T-helper 2 cell treated with Interferon-gamma antibody and Interleukin-4, amounts not matched to agents 5 μg/mL and 100 μg/mL, for 36 hours (primary cell): ENCODE results near the gene SLX4IP.
"Not testable (repeated sequence)": the region's sequence is repeated elsewhere in the genome, so short reads cannot be mapped to it uniquely, and the experiment has no call there.

Experiments
- DNase-seq: peaks from one replicate; pipeline ENCODE4 v3.0.0; 2021; ENCODE audit warnings: low spot score
- H3K27ac Mint-ChIP-seq: one replicate; pipeline ENCODE4 v1.8.0; 2021; ENCODE audit warnings: mild to moderate bottlenecking, mixed read lengths
- H3K27me3 Mint-ChIP-seq: one replicate; pipeline ENCODE4 v1.8.0; 2021; ENCODE audit warnings: low read depth, mixed read lengths
- H3K36me3 Mint-ChIP-seq: one replicate; pipeline ENCODE4 v1.8.0; 2021; ENCODE audit warnings: low read depth, mixed read lengths
- H3K4me1 Mint-ChIP-seq: one replicate; pipeline ENCODE4 v1.8.0; 2021; ENCODE audit warnings: low read depth, mixed read lengths
- H3K4me3 Mint-ChIP-seq: one replicate; pipeline ENCODE4 v1.8.0; 2022; ENCODE audit warnings: mild to moderate bottlenecking, moderate library complexity, mixed read lengths
- H3K9me3 Mint-ChIP-seq: one replicate; pipeline ENCODE4 v1.8.0; 2021; ENCODE audit warnings: mixed read lengths

The SLX4IP gene

DNA sequence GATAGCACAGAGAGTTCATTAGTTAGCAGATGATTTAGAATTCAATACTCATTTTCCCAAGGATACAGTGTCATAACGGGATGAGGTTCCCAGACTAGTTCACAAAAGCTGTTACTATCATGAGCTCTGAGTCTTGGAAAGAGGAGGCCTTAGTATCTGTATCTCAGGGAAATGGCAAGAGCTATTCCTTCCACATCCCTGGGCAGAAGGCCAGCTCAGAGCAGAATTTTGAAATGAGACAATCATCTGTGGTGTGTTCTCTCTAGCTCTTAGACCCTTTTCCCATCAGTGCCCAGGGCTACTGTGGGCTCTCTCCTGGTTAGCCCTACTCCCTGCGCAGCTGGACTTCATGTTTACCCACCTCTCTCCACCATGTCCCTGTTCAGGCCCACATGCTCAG lies 174.2 kb downstream of the SLX4IP start:
- no peak overlapping the region for H3K27ac Mint-ChIP-seq
- no peak for DNase-seq
- no peaks in the 10 kb centered on the region for H3K9me3 Mint-ChIP-seq
- no peaks in the 10 kb centered on the region for H3K27me3 Mint-ChIP-seq
- H3K36me3 Mint-ChIP-seq, result peaks cover 2% of the 10 kb centered on the region
- H3K4me1 Mint-ChIP-seq, result no peaks in the 10 kb centered on the region
- H3K4me3 Mint-ChIP-seq, result no peak overlapping the region

DNA sequence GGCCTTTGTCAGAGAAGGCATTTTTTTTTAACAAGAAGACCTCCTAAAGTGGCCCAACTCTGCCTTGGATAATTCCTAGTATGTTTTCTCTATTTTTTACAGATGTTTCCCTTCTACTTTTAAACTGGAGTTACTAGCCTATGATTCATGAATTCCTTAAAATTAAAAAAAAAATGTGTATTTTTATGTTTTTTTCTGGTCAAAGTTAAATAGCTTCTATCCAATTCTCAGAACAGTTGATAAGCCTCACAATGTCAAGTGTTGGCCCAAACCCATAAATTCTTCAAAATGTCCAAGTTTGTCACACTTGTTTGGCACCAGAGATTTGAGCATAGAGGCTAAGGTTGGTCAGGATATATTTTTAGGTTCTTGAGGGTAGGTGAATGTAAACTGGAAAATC lies 174.7 kb downstream of the SLX4IP start:
- no peak for DNase-seq
- no peaks in the 10 kb centered on the region for H3K9me3 Mint-ChIP-seq
- H3K27ac Mint-ChIP-seq, result no peak overlapping the region
- H3K4me3 Mint-ChIP-seq, result no peak overlapping the region
- H3K4me1 Mint-ChIP-seq, result no peaks in the 10 kb centered on the region
- peaks cover 2% of the 10 kb centered on the region for H3K36me3 Mint-ChIP-seq
- H3K27me3 Mint-ChIP-seq, result no peaks in the 10 kb centered on the region

DNA sequence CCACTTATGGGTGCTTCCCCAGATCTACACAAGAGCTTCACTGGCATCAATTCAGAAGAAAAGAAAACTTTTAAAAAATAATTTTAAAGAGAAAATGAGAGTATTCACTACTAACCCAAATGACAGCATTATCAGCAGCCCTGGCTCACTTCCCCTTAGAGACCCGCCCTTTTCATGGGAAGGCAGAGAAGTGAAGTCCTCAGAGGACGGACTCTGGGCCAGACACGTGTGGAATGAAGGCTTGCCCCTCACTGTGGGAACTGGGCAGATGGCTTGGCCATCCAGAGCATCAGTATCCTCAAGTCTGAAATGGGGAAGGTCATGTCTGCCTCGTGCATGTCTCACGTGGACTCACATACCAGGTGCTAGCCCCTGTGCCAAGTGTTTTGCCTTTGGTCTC lies 175.1 kb downstream of the SLX4IP start:
- Mint-ChIP-seq H3K9me3 (no peaks in the 10 kb centered on the region), H3K27me3 (no peaks in the 10 kb centered on the region), H3K4me3 (no peak overlapping the region), H3K4me1 (no peaks in the 10 kb centered on the region), H3K27ac (no peak overlapping the region), H3K36me3 (peaks cover 4% of the 10 kb centered on the region)
- no peak for DNase-seq

DNA sequence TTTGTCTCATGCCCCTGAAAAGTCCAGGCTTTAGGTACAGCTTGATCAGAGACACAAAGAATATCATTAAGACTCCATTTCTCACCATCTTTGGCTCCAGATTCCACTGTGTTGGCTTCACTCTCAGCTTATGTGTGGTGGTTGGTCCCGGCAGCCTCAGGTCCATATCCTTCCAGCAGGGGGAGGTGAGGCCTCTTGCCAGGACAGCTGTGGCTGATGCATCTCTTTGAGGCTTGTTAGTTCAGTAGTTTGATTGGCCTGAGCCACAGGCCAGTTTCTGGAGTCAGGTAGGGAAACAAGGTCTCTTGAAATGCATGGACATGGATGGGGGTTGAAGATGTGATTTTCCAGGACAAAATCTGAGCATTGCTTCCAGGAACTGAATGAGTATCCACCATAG lies 176.3 kb downstream of the SLX4IP start:
- Mint-ChIP-seq H3K9me3 (no peaks in the 10 kb centered on the region), H3K27ac (no peak overlapping the region), H3K4me1 (no peaks in the 10 kb centered on the region), H3K36me3 (peaks cover 5% of the 10 kb centered on the region), H3K4me3 (no peak overlapping the region), H3K27me3 (no peaks in the 10 kb centered on the region)
- DNase-seq, result no peak

DNA sequence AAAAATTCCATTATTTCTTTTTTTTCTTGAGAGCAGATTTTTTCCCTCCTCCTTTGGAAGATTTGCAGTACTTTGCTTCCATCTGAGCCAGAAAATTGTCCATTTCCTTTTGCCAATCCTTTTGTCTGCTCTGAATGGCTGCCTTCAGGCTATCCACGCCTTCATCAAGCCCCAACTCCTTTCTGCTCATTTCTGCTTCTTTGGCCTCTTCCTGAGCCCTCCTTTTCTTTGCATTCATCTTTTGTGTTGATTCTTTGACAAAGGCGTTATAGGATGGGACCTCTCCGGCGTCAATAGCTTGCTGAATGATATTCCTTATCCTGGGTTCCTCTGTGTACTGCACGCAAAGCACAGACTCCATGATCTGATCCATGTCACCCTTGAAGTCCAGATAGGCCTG lies 178.3 kb downstream of the SLX4IP start:
- not testable (repeated sequence) for H3K9me3 Mint-ChIP-seq, DNase-seq, H3K27me3 Mint-ChIP-seq, H3K4me3 Mint-ChIP-seq, H3K27ac Mint-ChIP-seq, H3K4me1 Mint-ChIP-seq, H3K36me3 Mint-ChIP-seq

DNA sequence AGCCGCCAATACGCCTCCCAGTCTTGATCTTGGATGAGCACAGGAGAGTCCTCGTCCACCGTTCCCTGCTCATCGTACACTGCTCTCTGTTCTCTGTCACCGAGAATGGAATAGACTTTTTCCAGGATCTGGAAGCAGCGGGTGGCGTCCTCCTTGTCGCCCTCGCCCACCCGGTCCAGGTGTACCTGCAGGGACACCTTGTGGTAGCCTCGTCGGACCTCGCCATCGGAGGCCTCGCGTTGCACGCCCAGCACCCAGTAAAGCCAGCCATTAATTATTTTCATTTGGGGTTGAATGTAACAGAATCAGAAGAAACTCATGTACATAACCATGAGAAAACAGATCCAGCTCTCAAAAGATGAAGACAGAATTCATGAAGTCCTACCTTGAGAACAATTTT lies 178.8 kb downstream of the SLX4IP start:
- no peak overlapping the region for H3K27ac Mint-ChIP-seq
- DNase-seq, result no peak
- no peak overlapping the region for H3K4me3 Mint-ChIP-seq
- peaks cover 5% of the 10 kb centered on the region for H3K36me3 Mint-ChIP-seq
- no peaks in the 10 kb centered on the region for H3K4me1 Mint-ChIP-seq
- no peaks in the 10 kb centered on the region for H3K27me3 Mint-ChIP-seq
- H3K9me3 Mint-ChIP-seq, result no peaks in the 10 kb centered on the region

DNA sequence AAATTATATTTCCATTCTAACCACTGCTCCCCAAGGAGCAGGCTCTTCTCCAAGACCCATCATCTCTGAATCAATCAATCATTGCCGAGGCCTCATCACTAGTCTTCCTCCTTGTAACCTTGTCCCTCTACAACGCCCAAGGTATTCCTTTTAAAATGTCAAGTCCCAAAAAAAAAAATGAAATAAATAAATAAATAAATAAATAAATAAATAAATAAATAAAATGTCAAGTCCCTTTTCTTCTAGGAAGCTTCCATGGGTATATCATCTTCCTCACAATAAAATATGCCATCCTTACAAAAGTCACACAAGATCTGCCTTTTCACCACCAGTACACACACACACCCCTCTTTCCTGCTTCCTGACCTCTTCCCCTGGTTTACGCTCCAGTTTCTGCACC lies 181.1 kb downstream of the SLX4IP start:
- Mint-ChIP-seq H3K4me1 (no peaks in the 10 kb centered on the region), H3K36me3 (peaks cover 3% of the 10 kb centered on the region), H3K27ac (no peak overlapping the region), H3K4me3 (no peak overlapping the region), H3K9me3 (no peaks in the 10 kb centered on the region), H3K27me3 (no peaks in the 10 kb centered on the region)
- DNase-seq, result no peak

DNA sequence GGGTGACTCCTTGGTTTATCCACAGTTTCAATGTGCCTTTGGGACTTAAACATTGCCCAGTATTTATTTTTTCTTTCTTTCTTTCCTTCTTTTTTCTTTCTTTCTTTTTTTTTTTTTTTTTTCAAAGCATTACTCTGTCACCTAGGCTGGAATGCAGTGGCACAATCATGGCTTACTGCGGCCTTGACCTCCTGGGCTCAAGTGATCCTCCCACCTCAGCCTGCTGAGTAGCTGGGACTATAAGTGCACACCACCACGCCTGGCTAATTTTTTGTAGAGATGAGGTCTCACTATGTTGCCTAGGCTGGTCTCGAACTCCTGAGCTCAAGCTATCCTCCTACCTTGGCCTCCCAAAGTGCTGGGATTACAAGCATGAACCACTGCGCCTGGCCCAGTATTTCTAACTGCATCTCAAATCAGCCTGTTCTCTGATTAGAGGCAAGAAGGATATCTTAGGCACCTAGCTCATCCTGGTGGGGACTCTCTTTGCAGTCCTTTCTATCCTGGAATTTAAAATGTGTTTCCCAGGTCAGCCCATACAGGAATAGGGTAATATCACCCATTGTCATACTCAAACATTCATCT lies 182.5 kb downstream of the SLX4IP start:
- H3K9me3 Mint-ChIP-seq, H3K27me3 Mint-ChIP-seq, H3K27ac Mint-ChIP-seq, H3K4me3 Mint-ChIP-seq, H3K36me3 Mint-ChIP-seq, DNase-seq, H3K4me1 Mint-ChIP-seq: not testable (repeated sequence)

DNA sequence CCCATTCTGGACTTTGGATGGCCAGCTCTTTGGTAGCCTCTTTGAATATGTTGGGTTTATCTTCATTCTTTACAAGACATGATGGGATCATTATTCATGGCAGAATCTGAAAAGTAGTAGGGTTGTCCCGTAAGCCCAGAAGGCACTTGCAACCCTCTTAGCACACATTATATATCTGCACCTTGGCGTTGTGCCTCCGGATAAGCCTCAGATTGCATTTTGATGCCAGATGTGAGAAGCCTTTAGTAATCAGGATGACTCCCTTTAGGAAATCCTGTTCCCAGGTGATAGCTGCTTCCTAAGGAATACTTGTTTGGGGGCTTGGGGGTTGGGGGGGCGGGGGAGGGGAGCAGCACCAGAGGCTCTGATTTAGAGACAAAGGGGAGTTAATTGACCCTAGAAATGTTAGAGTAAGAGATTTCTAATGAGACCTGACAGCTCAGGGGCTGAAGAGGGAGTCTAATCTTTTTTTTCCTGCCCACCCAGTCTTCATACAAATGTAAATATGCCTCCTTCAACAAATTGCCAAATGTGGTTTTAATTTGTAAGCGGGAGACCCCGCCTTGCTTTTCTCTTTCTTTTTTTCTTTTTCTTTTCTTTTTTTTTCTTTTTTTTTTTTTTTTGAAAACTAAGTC lies 183.6 kb downstream of the SLX4IP start:
- H3K27me3 Mint-ChIP-seq, result no peaks in the 10 kb centered on the region
- H3K27ac Mint-ChIP-seq, result no peak overlapping the region
- peaks cover 3% of the 10 kb centered on the region for H3K36me3 Mint-ChIP-seq
- H3K4me3 Mint-ChIP-seq, result no peak overlapping the region
- no peak for DNase-seq
- no peaks in the 10 kb centered on the region for H3K9me3 Mint-ChIP-seq
- no peaks in the 10 kb centered on the region for H3K4me1 Mint-ChIP-seq

DNA sequence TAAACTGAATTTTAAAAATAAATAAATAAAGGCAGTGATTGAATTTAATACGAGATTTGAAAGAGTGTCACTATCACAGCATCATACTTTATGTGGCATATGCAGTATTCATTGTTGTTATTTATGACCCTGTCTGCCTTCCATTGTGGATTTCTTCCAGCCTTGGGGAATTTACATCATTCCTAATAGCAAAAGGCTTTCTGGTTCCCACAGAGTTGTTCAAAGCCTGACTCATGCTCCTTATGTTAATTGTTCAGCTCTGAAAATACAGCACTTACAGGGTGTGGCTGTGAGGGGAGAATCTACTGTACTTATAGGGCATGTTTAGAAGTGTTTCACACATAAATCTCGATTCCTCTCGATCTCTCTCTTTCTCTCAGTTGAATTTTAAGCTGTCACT lies 184.3 kb downstream of the SLX4IP start:
- DNase-seq, result no peak
- H3K9me3 Mint-ChIP-seq, result no peaks in the 10 kb centered on the region
- H3K36me3 Mint-ChIP-seq, result peaks cover 3% of the 10 kb centered on the region
- H3K27ac Mint-ChIP-seq, result no peak overlapping the region
- no peak overlapping the region for H3K4me3 Mint-ChIP-seq
- H3K4me1 Mint-ChIP-seq, result no peaks in the 10 kb centered on the region
- no peaks in the 10 kb centered on the region for H3K27me3 Mint-ChIP-seq

DNA sequence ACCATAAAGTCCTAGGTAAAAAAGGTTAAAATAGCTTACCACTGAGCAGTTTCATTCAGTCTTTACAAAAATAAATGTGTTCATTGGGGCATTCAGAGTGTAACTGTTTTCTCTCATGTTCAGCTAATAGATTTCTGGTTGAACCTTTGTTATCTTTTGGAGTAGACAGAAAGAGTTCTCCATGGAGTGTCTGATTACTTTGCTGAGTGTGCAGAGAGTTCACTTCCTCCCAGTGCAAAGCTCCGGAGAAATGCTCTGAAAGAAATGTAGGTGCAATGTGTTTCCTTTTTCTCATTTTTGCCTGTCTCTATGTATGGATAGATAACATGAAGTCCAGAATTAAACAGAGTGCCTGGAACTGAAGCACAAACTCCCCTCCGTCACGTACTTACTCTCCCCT lies 186.0 kb downstream of the SLX4IP start:
- no peak overlapping the region for H3K4me3 Mint-ChIP-seq
- no peaks in the 10 kb centered on the region for H3K4me1 Mint-ChIP-seq
- no peaks in the 10 kb centered on the region for H3K9me3 Mint-ChIP-seq
- H3K36me3 Mint-ChIP-seq, result no peaks in the 10 kb centered on the region
- no peaks in the 10 kb centered on the region for H3K27me3 Mint-ChIP-seq
- no peak for DNase-seq
- no peak overlapping the region for H3K27ac Mint-ChIP-seq

DNA sequence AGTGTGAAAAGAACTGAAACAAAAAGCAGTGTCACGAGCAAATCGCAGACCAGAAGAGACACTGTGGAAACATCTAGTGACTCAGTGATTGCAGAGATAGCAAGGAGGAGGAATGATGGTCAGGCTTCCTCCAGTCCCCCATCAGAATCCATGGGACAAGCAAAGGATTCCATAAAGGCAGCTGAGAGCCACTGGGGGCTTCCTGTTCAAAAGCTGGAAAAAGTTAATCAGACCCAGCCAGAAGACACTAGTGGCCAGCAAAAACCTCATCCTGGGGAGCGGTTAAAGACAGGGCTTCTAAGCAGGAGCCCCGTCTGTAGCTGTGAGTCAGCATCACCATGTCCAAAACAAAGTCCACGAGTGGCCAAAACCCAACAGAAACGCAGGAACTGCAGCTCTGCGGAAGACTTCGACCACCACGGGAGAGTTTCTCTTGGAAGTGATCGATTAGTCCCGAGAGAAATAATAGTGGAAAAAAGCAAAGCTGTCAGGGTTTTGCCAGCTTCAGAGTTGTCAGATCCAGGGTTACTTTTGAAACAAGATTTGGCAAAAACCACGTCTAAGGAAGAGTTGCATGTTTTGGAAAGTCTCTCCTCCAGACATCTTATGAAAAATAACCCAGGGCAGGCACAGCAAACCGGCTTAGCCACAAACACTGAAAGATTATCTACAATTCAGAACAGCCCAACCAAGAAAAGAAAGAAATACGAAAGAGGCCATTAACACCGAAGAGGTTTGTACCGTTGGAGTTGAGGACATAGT lies 187.7 kb downstream of the SLX4IP start:
- Mint-ChIP-seq H3K9me3 (no peaks in the 10 kb centered on the region), H3K4me3 (no peak overlapping the region)

DNA sequence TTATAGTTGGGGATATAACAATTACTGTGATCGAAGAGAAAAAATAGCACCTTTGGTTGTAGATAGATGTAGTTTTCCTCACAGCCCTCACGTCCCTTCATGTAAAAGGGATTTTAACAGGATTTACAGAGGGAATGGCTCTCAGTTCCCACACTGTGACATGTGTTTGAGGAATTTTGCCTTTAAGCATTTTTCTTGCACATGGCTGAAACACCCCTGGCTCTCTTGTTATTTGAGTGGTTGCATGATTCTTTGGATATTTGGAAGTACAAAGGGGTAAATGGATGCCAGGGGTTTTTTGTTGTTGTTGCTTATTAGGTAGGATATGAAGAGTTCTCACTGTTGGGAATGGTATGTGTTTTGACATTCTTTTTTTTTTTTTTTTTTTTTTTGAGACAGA lies 190.5 kb downstream of the SLX4IP start:
- no peaks in the 10 kb centered on the region for H3K4me1 Mint-ChIP-seq
- H3K27ac Mint-ChIP-seq, result no peak overlapping the region
- H3K9me3 Mint-ChIP-seq, result no peaks in the 10 kb centered on the region
- H3K36me3 Mint-ChIP-seq, result no peaks in the 10 kb centered on the region
- no peaks in the 10 kb centered on the region for H3K27me3 Mint-ChIP-seq
- no peak for DNase-seq
- no peak overlapping the region for H3K4me3 Mint-ChIP-seq

More for the DNA sequence above, 187.7 kb downstream of the SLX4IP start:
- no peak overlapping the region for H3K27ac Mint-ChIP-seq
- no peaks in the 10 kb centered on the region for H3K36me3 Mint-ChIP-seq
- no peak for DNase-seq
- no peaks in the 10 kb centered on the region for H3K4me1 Mint-ChIP-seq
- H3K27me3 Mint-ChIP-seq, result no peaks in the 10 kb centered on the region

DNA sequence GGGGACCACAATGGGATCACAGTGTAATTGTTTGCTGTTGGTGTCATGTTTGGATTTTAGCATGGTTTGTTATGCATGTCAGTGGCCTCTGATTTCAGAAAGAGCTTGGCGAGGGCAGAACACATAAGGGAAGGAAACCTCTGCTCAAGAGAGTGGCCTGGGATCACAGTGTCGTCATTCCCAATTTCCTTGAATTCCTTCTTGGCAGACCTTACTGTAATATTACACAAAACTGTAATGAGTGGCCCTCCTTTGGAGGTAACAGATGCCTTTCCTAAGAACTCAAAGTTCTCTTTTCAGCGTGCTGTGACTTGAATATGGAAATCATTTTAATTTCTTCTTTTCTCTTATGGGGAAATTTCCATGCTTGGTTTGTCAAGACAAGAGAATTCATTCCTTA lies 191.8 kb downstream of the SLX4IP start:
- H3K27me3 Mint-ChIP-seq, result no peaks in the 10 kb centered on the region
- H3K9me3 Mint-ChIP-seq, result no peaks in the 10 kb centered on the region
- no peak overlapping the region for H3K27ac Mint-ChIP-seq
- no peaks in the 10 kb centered on the region for H3K4me1 Mint-ChIP-seq
- DNase-seq, result no peak
- H3K36me3 Mint-ChIP-seq, result no peaks in the 10 kb centered on the region
- H3K4me3 Mint-ChIP-seq, result no peak overlapping the region
